ENCODE measurements around the gene EPC2.

DNA sequence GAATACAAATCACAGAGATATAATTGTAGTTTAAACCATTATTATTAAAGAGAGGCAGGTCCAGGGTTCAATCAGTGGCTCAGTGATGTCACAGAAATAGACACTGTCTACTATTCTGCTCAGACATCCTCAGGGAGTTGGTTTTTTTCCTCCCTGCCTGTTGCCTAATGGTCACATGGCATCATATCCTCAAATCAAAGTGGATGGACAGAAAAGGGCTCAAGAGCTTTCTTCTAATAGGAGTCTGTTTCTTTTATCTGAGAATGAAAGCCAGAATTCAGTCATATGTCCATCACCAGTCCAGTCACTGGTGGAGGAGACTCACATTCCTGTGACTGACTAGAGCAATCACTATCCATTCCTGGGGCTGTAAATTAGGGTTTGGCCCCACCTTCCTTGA is 27.9 kb upstream of the EPC2 start:
- TF ChIP-seq RAD21 (IDR thresholded peaks at IDR 0.05; ENCODE audit: low read length) = no peak
- TF ChIP-seq, protein P1, sequence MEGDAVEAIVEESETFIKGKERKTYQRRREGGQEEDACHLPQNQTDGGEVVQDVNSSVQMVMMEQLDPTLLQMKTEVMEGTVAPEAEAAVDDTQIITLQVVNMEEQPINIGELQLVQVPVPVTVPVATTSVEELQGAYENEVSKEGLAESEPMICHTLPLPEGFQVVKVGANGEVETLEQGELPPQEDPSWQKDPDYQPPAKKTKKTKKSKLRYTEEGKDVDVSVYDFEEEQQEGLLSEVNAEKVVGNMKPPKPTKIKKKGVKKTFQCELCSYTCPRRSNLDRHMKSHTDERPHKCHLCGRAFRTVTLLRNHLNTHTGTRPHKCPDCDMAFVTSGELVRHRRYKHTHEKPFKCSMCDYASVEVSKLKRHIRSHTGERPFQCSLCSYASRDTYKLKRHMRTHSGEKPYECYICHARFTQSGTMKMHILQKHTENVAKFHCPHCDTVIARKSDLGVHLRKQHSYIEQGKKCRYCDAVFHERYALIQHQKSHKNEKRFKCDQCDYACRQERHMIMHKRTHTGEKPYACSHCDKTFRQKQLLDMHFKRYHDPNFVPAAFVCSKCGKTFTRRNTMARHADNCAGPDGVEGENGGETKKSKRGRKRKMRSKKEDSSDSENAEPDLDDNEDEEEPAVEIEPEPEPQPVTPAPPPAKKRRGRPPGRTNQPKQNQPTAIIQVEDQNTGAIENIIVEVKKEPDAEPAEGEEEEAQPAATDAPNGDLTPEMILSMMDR (IDR thresholded peaks at IDR 0.05) = no peak
- TF ChIP-seq MEF2A (IDR thresholded peaks at IDR 0.05; ENCODE audit: borderline replicate concordance, low read depth) = no peak
- TF ChIP-seq POLR2AphosphoS5 (IDR thresholded peaks at IDR 0.05; ENCODE audit: low read depth, low read length) = no peak
- no peak for TF ChIP-seq TAF1 (IDR thresholded peaks at IDR 0.05; ENCODE audit: borderline replicate concordance, low read depth, low read length)
- TF ChIP-seq JUND (IDR thresholded peaks at IDR 0.05) = no peak
- no peak for TF ChIP-seq YY1 (IDR thresholded peaks at IDR 0.05; ENCODE audit: low read depth)
